22Rv1 (cell line): ENCODE measurements around the gene DENND1A.

ENCODE experiments used
- CTCF ChIP-seq: fragments of 450-650 bp; IDR thresholded peaks from 2 replicates; pipeline ENCODE4 v1.5.1; 2017; ENCODE audit warnings: mild to moderate bottlenecking
- ZFX ChIP-seq: fragments of 450-650 bp; IDR thresholded peaks from 2 replicates; pipeline ENCODE4 v1.6.1; 2017; ENCODE audit warnings: antibody characterized with exemption, borderline replicate concordance

GRCh38 chr9:123370108-123370507 lies 559.8 kb downstream of the DENND1A start:
- no peak for TF ChIP-seq CTCF
- no peak for TF ChIP-seq ZFX
